ENCODE data around the gene DNAJC12.
A peak's percentile ranks its signal among the peaks of the same experiment; 100 is the strongest.

- TF ChIP-seq RNF2 (IDR thresholded peaks at IDR 0.05; ENCODE audit: borderline replicate concordance, low read depth), result no peak
- no peak for TF ChIP-seq MAX (IDR thresholded peaks at IDR 0.05)
- TF ChIP-seq POLR2A (IDR thresholded peaks at IDR 0.05; ENCODE audit: low read length), result no peak
- TF ChIP-seq EP300 (IDR thresholded peaks at IDR 0.05), result no peak
- peak; percentile 93 for TF ChIP-seq CTCF (IDR thresholded peaks at IDR 0.05)
- no peak for TF ChIP-seq REST (IDR thresholded peaks at IDR 0.05)
- TF ChIP-seq CHD2 (IDR thresholded peaks at IDR 0.05; ENCODE audit: low read length, partially characterized antibody), result no peak
- no peak for TF ChIP-seq RFX5 (IDR thresholded peaks at IDR 0.05)
- no peak for TF ChIP-seq HDAC2 (IDR thresholded peaks at IDR 0.05)
- no peak for TF ChIP-seq PHF8 (IDR thresholded peaks at IDR 0.05; ENCODE audit: borderline replicate concordance, low read depth)
Observed at GRCh38 chr10:67779465-67780203, 58.4 kb downstream of the DNAJC12 start.

All from A549 (cell line).